ENCODE data around the gene RAMP1. TPM values are rescaled to one million over a fixed set of nuclear protein-coding genes. Genes with fewer than 3 reads are reported as not detected.

RAMP1 gene
- total RNA-seq, 2 donors from 2014 or later = 1.6 TPM; not detected in 1

DNA sequence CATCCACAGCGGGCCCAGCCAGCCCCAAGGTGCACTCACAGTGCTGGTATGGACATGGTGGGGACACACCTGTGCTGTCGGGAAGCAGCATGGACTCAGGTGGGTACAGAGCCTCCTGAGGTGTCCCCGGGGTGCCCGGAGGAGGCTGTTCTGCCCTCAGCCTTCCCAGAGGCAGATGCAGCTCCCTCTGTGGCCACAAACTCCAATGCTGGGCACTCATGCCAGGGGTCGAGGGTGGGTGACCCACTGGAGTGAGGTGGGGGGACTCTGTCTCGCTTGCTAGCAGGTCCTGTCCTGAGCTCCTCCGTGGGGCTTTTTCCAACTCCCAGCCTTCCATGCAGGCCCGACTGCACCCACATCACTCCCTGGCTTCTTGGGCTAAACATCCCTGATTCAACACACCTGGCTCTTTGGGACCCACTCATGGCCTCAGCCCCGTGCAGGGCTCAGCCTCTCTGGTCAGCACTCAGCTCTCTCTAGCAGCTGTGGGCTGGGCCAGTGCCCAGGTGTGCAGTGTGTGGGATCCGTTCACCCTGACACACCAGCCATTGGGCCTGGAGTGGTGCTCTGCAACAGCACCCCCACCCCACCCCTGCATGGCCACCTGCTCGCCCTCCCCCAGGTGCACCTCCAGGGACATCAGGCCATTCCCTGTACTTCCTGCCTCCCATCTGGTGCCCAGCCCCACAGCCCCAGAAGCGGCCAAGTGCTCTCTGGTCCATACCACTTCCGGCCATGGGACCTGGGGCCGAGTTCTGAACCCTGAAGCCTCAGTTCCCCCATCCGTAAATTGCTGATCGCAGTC is 16.0 kb downstream of the RAMP1 start:
- Mint-ChIP-seq H3K27ac (no peak overlapping the region), H3K36me3 (ENCODE audit: low read depth) (peaks cover 2% of the 10 kb centered on the region), H3K4me1 (peaks cover 7% of the 10 kb centered on the region), H3K4me3 (no peak overlapping the region), H3K27me3 (peaks cover 26% of the 10 kb centered on the region)
- DNase-seq (no peak), ATAC-seq (no peak)
- H3K9me3 ChIP-seq (ENCODE audit: control insufficient read depth, low read length, poor library complexity, severe bottlenecking) = no peaks in the 10 kb centered on the region

DNA sequence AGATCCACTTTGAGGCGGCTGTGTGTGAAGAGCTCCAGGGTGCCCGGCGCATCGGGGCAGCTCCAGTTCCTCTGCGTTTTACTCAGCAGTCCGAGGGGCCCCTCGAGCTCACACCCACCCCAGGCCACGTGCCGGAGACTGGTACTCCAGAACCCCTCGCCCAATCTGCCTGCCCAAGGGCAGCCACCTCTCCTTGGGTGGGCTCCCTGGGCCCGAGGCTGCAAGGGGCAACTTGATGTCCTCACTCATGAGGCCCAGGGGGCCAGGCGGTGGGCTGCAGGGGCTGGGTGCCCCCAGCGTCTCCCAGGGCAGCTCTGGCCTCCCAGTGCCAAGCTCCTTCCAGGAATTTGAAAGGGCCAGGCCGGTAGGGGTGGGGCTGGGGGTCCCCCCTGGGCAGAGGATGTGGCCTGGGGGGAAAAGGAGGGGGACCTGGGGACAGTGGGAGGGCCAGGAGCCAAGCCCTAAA is 16.7 kb downstream of the RAMP1 start:
- ATAC-seq (no peak), DNase-seq (no peak)
- Mint-ChIP-seq H3K27me3 (peaks cover 19% of the 10 kb centered on the region), H3K4me1 (peaks cover 4% of the 10 kb centered on the region), H3K4me3 (no peak overlapping the region), H3K36me3 (ENCODE audit: low read depth) (peaks cover 1% of the 10 kb centered on the region), H3K27ac (no peak overlapping the region)
- H3K9me3 ChIP-seq (ENCODE audit: control insufficient read depth, low read length, poor library complexity, severe bottlenecking) = no peaks in the 10 kb centered on the region

DNA sequence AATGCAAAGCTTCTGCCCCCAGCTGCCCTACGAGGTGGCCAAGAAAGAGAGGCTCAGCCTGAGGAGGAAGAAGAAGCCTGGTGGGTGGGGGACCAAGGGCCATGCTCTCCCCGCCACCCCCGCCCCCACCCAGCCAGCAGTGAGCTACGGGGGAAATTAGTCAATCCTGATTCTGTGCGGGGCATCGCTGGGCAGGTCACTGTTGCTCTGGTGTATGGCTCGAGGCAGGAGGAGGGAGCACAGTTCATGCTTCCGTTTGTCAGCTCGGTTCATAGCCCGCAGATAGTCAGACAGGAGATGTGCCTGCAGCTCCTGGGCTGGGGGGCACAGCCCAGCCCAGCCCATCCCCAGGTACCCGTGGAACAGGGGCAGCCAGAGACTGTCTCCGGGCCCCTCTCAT is 17.1 kb downstream of the RAMP1 start:
- no peak overlapping the region for H3K4me3 Mint-ChIP-seq
- peaks cover 4% of the 10 kb centered on the region for H3K4me1 Mint-ChIP-seq
- DNase-seq = no peak
- peaks cover 15% of the 10 kb centered on the region for H3K27me3 Mint-ChIP-seq
- H3K9me3 ChIP-seq (ENCODE audit: control insufficient read depth, low read length, poor library complexity, severe bottlenecking) = no peaks in the 10 kb centered on the region
- no peaks in the 10 kb centered on the region for H3K36me3 Mint-ChIP-seq (ENCODE audit: low read depth)
- no peak overlapping the region for H3K27ac Mint-ChIP-seq
- no peak for ATAC-seq

DNA sequence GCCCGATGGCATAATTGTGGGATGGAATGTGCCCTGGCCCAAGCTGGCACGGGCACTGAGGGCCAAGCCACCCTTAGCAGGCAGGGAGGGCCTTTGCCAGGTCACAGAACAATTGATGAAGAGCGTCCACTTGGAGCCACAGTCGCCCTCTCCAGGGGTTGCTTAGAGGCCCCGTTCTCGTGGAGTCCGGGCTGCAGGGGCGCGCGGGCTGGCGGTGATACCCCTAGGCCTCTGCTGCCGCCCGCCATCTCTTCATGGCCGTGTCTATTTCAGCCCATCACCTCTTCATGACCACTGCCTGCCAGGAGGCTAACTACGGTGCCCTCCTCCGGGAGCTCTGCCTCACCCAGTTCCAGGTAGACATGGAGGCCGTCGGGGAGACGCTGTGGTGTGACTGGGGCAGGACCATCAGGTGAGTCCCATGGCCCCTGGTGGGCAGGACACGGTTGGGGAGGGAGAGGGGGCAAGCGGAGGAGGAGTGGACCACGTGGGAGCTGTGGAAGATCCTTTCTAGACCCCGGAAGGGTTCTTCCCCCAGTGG is 17.6 kb downstream of the RAMP1 start:
- Mint-ChIP-seq H3K4me3 (no peak overlapping the region), H3K36me3 (ENCODE audit: low read depth) (no peaks in the 10 kb centered on the region), H3K27me3 (peaks cover 10% of the 10 kb centered on the region), H3K27ac (no peak overlapping the region), H3K4me1 (peaks cover 4% of the 10 kb centered on the region)
- no peak for ATAC-seq
- no peak for DNase-seq
- no peaks in the 10 kb centered on the region for H3K9me3 ChIP-seq (ENCODE audit: control insufficient read depth, low read length, poor library complexity, severe bottlenecking)

DNA sequence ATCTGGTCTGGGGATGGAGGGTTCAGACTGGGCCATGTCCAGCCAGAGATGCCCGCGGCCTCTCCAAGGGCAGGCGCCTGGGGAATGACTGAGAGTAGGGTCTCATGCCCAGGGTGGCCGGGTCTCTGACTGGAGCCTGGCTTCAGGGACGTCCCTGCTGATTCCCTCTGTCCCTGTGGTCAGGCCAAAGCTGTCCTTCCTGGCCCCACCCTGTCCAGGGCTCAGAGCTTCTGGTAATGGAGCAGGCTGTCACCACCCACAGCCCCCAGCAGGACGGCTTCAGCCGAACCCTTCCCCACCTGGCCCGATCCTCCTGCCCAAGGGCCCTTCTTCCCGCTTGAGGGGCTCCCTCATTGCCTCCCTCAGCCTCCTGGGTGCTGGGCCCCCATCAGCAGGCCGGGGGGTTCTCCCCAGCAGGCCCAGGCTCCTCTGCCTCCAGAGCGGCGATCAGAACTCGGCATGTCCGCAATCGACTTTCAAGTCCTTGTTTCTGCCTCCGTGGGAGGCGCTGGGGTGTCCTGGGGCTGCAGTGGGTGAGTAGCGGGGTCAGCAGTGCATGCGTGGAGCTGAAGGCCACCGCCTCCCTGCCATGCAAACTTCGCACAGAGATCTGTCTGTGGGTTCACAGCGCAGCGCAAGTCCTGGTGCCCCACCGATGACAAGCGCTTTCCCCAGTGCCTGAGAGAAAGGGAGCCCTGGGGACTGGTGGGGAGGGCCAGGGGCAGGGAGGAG is 18.3 kb downstream of the RAMP1 start:
- ATAC-seq (no peak), DNase-seq (no peak)
- Mint-ChIP-seq H3K27me3 (peaks cover 6% of the 10 kb centered on the region), H3K4me3 (no peak overlapping the region), H3K4me1 (peaks cover 4% of the 10 kb centered on the region), H3K36me3 (ENCODE audit: low read depth) (no peaks in the 10 kb centered on the region), H3K27ac (no peak overlapping the region)
- H3K9me3 ChIP-seq (ENCODE audit: control insufficient read depth, low read length, poor library complexity, severe bottlenecking) = no peaks in the 10 kb centered on the region

DNA sequence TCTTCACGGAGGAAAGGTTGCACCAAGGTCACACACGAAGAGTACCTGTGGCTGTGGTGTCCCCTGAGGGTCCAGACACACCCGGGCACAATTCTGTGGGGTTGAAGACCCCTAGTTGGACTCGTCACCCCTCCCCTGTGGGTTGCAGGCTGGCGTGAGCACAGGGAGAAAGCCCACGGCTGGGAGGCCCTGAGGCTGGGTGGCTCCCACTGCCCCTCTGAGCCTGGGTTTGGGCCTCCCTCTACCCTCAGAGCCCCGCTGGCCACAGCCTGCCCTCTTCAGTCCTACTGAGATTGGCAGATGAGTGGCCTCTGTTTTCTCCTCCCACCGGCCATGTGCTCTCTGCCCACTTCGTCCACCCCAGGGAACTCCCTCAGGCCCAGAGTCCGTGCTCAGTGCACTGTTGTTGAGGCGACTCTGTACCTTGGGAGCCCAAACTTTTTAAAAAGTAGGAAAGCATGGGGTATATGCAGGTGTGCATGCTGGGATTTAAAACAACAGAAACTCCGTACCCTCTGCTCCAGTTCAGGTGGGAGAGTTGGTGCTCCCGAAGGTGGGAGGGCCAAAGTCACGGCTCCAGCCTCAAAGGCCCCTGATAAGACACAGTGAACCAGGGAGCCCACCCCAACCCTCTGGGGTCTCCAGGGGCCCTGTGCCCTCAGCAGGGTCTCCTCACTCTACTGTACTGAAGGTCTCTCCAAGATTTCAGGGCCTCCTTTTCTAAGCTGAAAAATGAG is 19.1 kb downstream of the RAMP1 start:
- H3K27ac Mint-ChIP-seq = no peak overlapping the region
- no peak for DNase-seq

DNA sequence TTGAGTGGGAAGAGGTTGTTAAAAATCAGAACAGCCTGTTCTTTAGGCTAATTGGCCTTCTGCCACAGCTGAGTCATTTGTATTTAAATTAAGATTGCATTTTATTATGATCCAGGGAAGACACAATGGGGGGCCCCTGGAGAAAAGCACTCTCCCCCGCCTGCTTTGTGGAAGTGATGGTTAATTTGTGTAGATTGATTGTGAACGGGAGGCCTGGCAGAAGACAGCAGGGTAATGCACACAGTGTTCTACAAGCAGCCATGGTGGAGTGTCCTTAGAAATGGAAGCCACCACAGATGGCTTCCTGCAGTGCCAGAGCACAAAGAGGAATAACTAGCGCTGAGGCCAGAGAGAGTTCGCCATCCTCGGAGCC is 19.6 kb downstream of the RAMP1 start:
- H3K27me3 Mint-ChIP-seq = no peaks in the 10 kb centered on the region
- no peak overlapping the region for H3K27ac Mint-ChIP-seq
- H3K4me3 Mint-ChIP-seq = no peak overlapping the region
- no peak for ATAC-seq
- no peak for DNase-seq
- H3K4me1 Mint-ChIP-seq = no peaks in the 10 kb centered on the region
- no peaks in the 10 kb centered on the region for H3K9me3 ChIP-seq (ENCODE audit: control insufficient read depth, low read length, poor library complexity, severe bottlenecking)
- no peaks in the 10 kb centered on the region for H3K36me3 Mint-ChIP-seq (ENCODE audit: low read depth)

More for the DNA sequence above, 19.1 kb downstream of the RAMP1 start:
- H3K27me3 Mint-ChIP-seq = peaks cover 5% of the 10 kb centered on the region
- H3K4me1 Mint-ChIP-seq = peaks cover 4% of the 10 kb centered on the region
- no peaks in the 10 kb centered on the region for H3K36me3 Mint-ChIP-seq (ENCODE audit: low read depth)
- no peak for ATAC-seq
- no peaks in the 10 kb centered on the region for H3K9me3 ChIP-seq (ENCODE audit: control insufficient read depth, low read length, poor library complexity, severe bottlenecking)
- no peak overlapping the region for H3K4me3 Mint-ChIP-seq

DNA sequence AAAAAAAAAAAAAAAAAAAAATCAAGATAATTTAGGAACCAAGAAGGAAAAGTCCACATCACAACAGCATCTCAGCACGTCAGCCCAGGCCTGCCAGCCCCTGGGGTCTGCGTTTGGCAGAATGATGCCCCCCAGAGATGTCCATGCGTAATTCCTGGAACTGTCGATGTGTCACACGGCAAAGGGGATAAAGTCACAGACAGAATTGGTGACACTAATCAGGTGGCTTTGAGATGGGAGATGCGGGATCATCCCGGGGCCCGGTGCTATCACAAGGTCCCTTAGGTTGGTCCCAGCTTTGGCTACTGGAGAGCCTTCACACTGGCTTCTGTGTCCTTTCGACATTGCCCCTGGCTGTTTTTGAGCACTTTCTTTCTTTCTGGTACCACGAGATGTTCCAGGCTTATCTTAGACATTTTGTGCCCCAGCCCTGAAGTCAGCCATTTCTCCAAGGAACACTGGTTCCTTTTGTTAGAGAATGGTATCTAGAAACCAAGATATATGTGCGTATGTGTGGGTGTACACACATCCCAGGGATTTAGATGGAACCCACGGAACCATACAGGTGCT is 20.7 kb downstream of the RAMP1 start:
- no peaks in the 10 kb centered on the region for H3K27me3 Mint-ChIP-seq
- no peak overlapping the region for H3K4me3 Mint-ChIP-seq
- H3K4me1 Mint-ChIP-seq = no peaks in the 10 kb centered on the region
- H3K36me3 Mint-ChIP-seq (ENCODE audit: low read depth) = no peaks in the 10 kb centered on the region
- no peaks in the 10 kb centered on the region for H3K9me3 ChIP-seq (ENCODE audit: control insufficient read depth, low read length, poor library complexity, severe bottlenecking)
- H3K27ac Mint-ChIP-seq = no peak overlapping the region
- DNase-seq = no peak
- ATAC-seq = no peak

DNA sequence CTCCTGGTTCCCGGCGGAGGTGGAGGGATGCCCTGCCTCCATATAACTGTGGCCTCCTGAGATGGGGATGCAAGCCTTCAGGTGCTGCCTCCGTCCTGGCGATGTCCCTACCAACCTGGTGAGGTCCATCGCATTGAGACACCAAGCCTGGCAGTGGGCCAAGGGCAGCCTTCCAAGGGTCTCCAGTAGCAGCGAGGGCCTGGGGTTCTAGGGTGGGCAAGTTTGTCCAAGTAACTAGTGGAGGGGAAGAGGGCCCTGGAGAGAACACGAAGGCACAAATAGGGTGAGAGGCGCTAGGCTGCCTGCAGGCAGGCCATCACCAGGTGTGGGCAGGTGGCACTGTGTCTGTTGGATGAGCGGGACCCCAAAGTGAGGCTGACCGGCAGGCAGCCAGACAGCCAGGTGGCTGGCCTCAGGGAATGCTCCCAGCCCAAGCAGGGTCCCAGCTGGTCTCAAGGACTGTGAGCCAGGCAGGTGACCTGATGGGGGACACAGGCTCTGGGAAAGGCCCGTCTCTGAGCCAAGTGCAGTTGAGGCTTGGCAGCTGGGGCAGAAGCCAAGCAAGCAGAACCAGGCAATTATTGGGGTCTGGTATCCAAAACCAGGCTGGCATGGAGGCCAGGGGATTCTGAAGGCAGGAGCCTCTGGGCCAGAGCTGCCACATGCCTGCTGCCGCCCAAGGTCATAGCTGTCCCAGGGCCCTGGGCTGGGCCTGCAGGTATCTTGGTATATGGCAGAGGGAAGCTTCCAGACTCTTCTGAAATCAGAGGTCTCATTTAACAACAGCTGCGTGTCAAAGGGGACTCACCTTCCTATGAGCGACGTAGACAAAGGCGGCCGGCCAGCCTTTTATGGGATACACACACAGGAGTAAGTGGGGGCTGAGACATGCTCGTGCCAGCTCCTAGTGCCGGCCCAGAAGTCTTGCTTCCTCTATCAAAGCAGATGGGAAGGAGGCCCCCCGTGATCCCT is 23.4 kb downstream of the RAMP1 start:
- Mint-ChIP-seq H3K4me1 (no peaks in the 10 kb centered on the region), H3K27ac (no peak overlapping the region), H3K27me3 (no peaks in the 10 kb centered on the region), H3K4me3 (no peak overlapping the region), H3K36me3 (ENCODE audit: low read depth) (no peaks in the 10 kb centered on the region)
- DNase-seq = no peak
- no peak for ATAC-seq
- H3K9me3 ChIP-seq (ENCODE audit: control insufficient read depth, low read length, poor library complexity, severe bottlenecking) = no peaks in the 10 kb centered on the region

DNA sequence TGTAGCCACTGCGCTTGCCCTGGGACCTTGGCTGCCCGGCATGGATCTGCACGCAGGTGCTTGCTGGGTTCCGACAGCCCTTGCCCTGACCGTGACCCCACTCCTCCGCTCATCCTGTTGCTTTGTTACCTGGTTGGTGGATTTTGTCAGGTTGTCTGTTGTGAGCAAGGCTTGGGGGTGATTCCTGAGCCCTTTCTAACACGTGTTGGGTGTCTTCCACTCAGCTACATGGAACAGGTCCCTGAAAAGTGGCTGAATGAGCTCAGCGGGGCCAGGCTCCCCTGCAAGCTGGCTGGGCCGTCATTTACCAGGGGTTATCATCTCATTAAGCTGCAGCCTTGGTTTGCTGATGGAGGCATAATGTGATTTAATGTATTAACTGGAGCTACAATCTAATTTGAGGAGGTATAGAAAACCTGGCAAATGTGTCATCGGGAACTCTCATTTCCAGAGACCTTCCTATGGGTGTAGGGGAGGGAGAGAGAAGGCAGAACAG is 24.6 kb downstream of the RAMP1 start:
- H3K4me3 Mint-ChIP-seq = no peak overlapping the region
- DNase-seq (no peak), ATAC-seq (no peak)
- H3K27me3 Mint-ChIP-seq = no peaks in the 10 kb centered on the region
- H3K27ac Mint-ChIP-seq = no peak overlapping the region
- no peaks in the 10 kb centered on the region for H3K9me3 ChIP-seq (ENCODE audit: control insufficient read depth, low read length, poor library complexity, severe bottlenecking)
- H3K4me1 Mint-ChIP-seq = no peaks in the 10 kb centered on the region
- H3K36me3 Mint-ChIP-seq (ENCODE audit: low read depth) = no peaks in the 10 kb centered on the region

DNA sequence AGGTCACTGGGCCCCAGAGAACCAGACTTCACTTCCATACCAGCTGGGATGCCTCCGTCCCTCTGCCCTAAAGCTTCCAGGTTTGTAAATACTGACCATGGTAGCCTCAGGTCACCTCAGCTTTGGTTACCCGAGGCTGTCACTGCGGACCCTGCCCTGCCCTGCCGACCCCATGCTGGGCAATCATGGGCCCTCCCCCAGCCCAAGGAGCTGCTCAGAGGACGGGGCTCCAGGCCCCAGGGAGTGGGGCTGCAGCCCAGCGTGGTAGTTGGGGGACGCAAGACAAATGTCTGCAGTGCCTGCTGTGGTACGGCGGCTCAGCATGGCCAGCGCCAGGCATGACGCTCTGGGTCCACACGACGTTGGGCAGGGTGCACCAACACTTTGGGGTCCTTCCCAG is 25.3 kb downstream of the RAMP1 start:
- no peak overlapping the region for H3K27ac Mint-ChIP-seq
- no peak overlapping the region for H3K4me3 Mint-ChIP-seq
- no peak for DNase-seq
- no peaks in the 10 kb centered on the region for H3K27me3 Mint-ChIP-seq
- H3K4me1 Mint-ChIP-seq = no peaks in the 10 kb centered on the region
- no peaks in the 10 kb centered on the region for H3K9me3 ChIP-seq (ENCODE audit: control insufficient read depth, low read length, poor library complexity, severe bottlenecking)
- no peak for ATAC-seq
- H3K36me3 Mint-ChIP-seq (ENCODE audit: low read depth) = no peaks in the 10 kb centered on the region
